Vagina (tissue), 2 donors: Measurements from ENCODE around the gene RIPOR1. TPM values are rescaled to one million over a fixed set of nuclear protein-coding genes. Genes with fewer than 3 reads are reported as not detected.

Source experiments
- DNase-seq, 2 donors: peaks; one replicate each; pipeline ENCODE4 v3.0.0-alpha.2; 2017; ENCODE audit errors: extremely low spot score in 2 of 2
- H3K27ac ChIP-seq: fragments of 200-600 bp; sonication (generic); one replicate; pipeline ENCODE4 v1.5.1; 2019
- H3K27me3 ChIP-seq: fragments of 200-600 bp; sonication (generic); one replicate; pipeline ENCODE4 v1.5.1; 2019
- H3K36me3 ChIP-seq, 2 donors: fragments of 200-600 bp; sonication (generic); one replicate each; pipeline ENCODE4 v1.5.1; 2017 to 2019
- H3K4me1 ChIP-seq: fragments of 200-600 bp; sonication (generic); one replicate; pipeline ENCODE4 v1.5.1; 2019
- H3K4me3 ChIP-seq, 2 donors: fragments of 200-600 bp; sonication (generic); 1 replicate in 1 of 2; 2 replicates in 1 of 2; pipeline ENCODE4 v1.5.1; 2016 to 2019
- H3K9me3 ChIP-seq: fragments of 200-600 bp; sonication (generic); one replicate; pipeline ENCODE4 v1.5.1; 2019
- CTCF ChIP-seq, 3 experiments: fragments of 450-650 bp in 2 of 3; fragments of 200-600 bp in 1 of 3; sonication (generic) in 1 of 3; IDR thresholded peaks; one replicate each; pipeline ENCODE4 v1.5.1; 2017 to 2019; ENCODE audit warnings: antibody characterized with exemption in 3 of 3, mild to moderate bottlenecking in 2 of 3, moderate library complexity in 2 of 3
- POLR2A ChIP-seq, 2 donors: fragments of 450-650 bp; IDR thresholded peaks; one replicate each; pipeline ENCODE4 v1.6.1; 2017; ENCODE audit warnings: antibody characterized with exemption in 2 of 2, mild to moderate bottlenecking in 2 of 2, moderate library complexity in 2 of 2
- POLR2AphosphoS5 ChIP-seq, 2 donors: sonication (generic); formaldehyde crosslinking; IDR thresholded peaks; one replicate each; pipeline ENCODE4 v1.9.0; 2017; ENCODE audit warnings: antibody characterized with exemption in 2 of 2, mild to moderate bottlenecking in 2 of 2, low read depth in 1 of 2; ENCODE audit not compliant: insufficient read depth in 1 of 2
- intact Hi-C: fragments of 100-400 bp; cut with DNase I; formaldehyde crosslinking; loops from one replicate; pipeline ENCODE4 v1.15.1; 2023
- total RNA-seq: library from RNA; depleted of rRNA; stranded (reverse); fragments of >200 nt; gene quantifications from one replicate; pipeline ENCODE4 v1.2.3, GENCODE V29; 2016

RIPOR1 gene
- total RNA-seq, 1 donor from 2014 or later, result 54.8 TPM

- no peak for DNase-seq
- Histone ChIP-seq H3K27ac (no peak overlapping the region), H3K4me1 (peaks cover 14% of the 10 kb centered on the region), H3K36me3 (peaks cover 0 to 9% of the 10 kb centered on the region in 2 donors), H3K4me3 (no peak overlapping the region), H3K27me3 (no peaks in the 10 kb centered on the region), H3K9me3 (no peaks in the 10 kb centered on the region)
- intact Hi-C loops, result no loop called here
- TF ChIP-seq CTCF (IDR thresholded peaks at IDR 0.05), result no peak
- no peak for TF ChIP-seq POLR2AphosphoS5 (IDR thresholded peaks at IDR 0.05; ENCODE audit: insufficient read depth in 1 of 2, low read depth in 1 of 2)
- no peak for TF ChIP-seq POLR2A (IDR thresholded peaks at IDR 0.05)
Observed at GRCh38 chr16:67571464-67571863, 42.8 kb downstream of the RIPOR1 start.

GRCh38 chr16:67571981-67572431 is 43.4 kb downstream of the RIPOR1 start:
- intact Hi-C loops, result no loop called here
- H3K27ac ChIP-seq, result no peak overlapping the region
- TF ChIP-seq CTCF (IDR thresholded peaks at IDR 0.05) (no peak), POLR2AphosphoS5 (IDR thresholded peaks at IDR 0.05; ENCODE audit: insufficient read depth in 1 of 2, low read depth in 1 of 2) (no peak), POLR2A (IDR thresholded peaks at IDR 0.05) (no peak)
- DNase-seq, result no peak
- H3K27me3 ChIP-seq, result no peaks in the 10 kb centered on the region
- no peak overlapping the region for H3K4me3 ChIP-seq
- no peaks in the 10 kb centered on the region for H3K9me3 ChIP-seq
- H3K36me3 ChIP-seq, result peaks cover 0 to 9% of the 10 kb centered on the region in 2 donors
- H3K4me1 ChIP-seq, result peaks cover 9% of the 10 kb centered on the region

GRCh38 chr16:67579686-67580085 is 51.1 kb downstream of the RIPOR1 start:
- TF ChIP-seq POLR2A (IDR thresholded peaks at IDR 0.05) (no peak), POLR2AphosphoS5 (IDR thresholded peaks at IDR 0.05; ENCODE audit: insufficient read depth in 1 of 2, low read depth in 1 of 2) (no peak), CTCF (IDR thresholded peaks at IDR 0.05) (no peak)
- no peaks in the 10 kb centered on the region for H3K4me1 ChIP-seq
- DNase-seq, result no peak
- peaks cover 0 to 12% of the 10 kb centered on the region in 2 donors for H3K36me3 ChIP-seq
- no peak overlapping the region for H3K4me3 ChIP-seq
- intact Hi-C loops, result no loop called here
- H3K27me3 ChIP-seq, result no peaks in the 10 kb centered on the region
- no peak overlapping the region for H3K27ac ChIP-seq
- H3K9me3 ChIP-seq, result no peaks in the 10 kb centered on the region

DNA sequence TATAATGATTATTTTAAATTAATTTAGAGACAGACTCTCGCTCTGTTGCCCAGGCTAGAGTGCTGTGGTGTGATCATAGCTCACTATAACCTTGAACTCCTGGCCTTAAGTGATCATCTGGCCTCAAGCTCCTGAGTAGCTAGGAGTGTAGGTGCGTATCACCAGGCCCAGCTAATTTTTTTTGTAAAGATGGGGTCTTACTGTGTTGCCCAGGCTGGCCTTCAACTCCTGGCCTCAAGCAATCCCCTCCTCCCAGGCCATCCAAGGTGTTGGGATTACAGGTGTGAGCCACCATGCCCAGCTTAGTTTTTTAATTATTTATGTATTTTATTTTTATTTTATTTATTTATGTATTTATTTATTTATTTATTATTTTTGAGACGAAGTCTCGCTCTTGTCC is 51.6 kb downstream of the RIPOR1 start:
- intact Hi-C loops, result no loop called here

GRCh38 chr16:67593288-67593687 is 64.7 kb downstream of the RIPOR1 start:
- Histone ChIP-seq H3K4me1 (peaks cover 9% of the 10 kb centered on the region), H3K36me3 (no peaks in the 10 kb centered on the region), H3K9me3 (no peaks in the 10 kb centered on the region), H3K4me3 (no peak overlapping the region), H3K27ac (no peak overlapping the region), H3K27me3 (no peaks in the 10 kb centered on the region)
- DNase-seq, result no peak
- intact Hi-C loops, result no loop called here
- no peak for TF ChIP-seq POLR2A (IDR thresholded peaks at IDR 0.05)
- no peak for TF ChIP-seq CTCF (IDR thresholded peaks at IDR 0.05)
- TF ChIP-seq POLR2AphosphoS5 (IDR thresholded peaks at IDR 0.05; ENCODE audit: insufficient read depth in 1 of 2, low read depth in 1 of 2), result no peak

More for the DNA sequence above, 51.6 kb downstream of the RIPOR1 start:
- Histone ChIP-seq H3K36me3 (peaks cover 0 to 10% of the 10 kb centered on the region in 2 donors), H3K27ac (no peak overlapping the region), H3K9me3 (no peaks in the 10 kb centered on the region), H3K27me3 (no peaks in the 10 kb centered on the region), H3K4me1 (no peaks in the 10 kb centered on the region), H3K4me3 (no peak overlapping the region)
- TF ChIP-seq POLR2AphosphoS5 (IDR thresholded peaks at IDR 0.05; ENCODE audit: insufficient read depth in 1 of 2, low read depth in 1 of 2) (no peak), POLR2A (IDR thresholded peaks at IDR 0.05) (no peak)
- DNase-seq, result no peak
